ES-I3 (cell line): ENCODE data around the gene NDST4.

ENCODE experiments used
- H3K36me3 ChIP-seq: 2 replicates; pipeline ENCODE4 v1.6.1; 2013; ENCODE audit warnings: mild to moderate bottlenecking, low read length, control low read depth, moderate library complexity; ENCODE audit not compliant: insufficient read depth
- H3K4me1 ChIP-seq: 2 replicates; pipeline ENCODE4 v1.6.1; 2013; ENCODE audit warnings: mild to moderate bottlenecking, control low read depth, low read length; ENCODE audit not compliant: insufficient read depth
- H3K9ac ChIP-seq: 2 replicates; pipeline ENCODE4 v1.6.1; 2013; ENCODE audit warnings: low read depth, mild to moderate bottlenecking, low read length, moderate library complexity
- H3K9me3 ChIP-seq: 2 replicates; pipeline ENCODE4 v1.6.1; 2013; ENCODE audit warnings: mild to moderate bottlenecking, low read length, moderate library complexity; ENCODE audit not compliant: control insufficient read depth, insufficient read depth

Gene NDST4

DNA sequence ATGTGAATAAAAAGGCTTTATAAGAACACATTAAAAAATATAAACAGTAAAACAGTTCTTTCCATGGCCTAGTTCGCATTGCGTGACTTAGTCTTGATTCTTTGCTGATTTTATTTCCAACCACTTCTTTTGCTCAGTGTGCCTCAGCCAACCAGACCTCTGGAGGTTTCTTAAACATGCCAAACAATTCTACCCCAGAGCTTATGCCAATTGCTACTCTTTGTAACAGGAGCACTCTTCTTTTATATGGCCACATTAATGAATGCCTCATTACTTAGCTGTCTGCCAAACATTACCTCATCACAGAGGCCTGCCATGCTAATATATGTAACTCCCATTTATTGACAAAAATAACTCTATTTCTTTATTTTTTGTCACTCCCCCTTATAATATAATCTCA lies 202.3 kb downstream of the NDST4 start:
- Histone ChIP-seq H3K9me3 (no peaks in the 10 kb centered on the region), H3K9ac (no peak overlapping the region), H3K36me3 (no peaks in the 10 kb centered on the region), H3K4me1 (no peaks in the 10 kb centered on the region)

DNA sequence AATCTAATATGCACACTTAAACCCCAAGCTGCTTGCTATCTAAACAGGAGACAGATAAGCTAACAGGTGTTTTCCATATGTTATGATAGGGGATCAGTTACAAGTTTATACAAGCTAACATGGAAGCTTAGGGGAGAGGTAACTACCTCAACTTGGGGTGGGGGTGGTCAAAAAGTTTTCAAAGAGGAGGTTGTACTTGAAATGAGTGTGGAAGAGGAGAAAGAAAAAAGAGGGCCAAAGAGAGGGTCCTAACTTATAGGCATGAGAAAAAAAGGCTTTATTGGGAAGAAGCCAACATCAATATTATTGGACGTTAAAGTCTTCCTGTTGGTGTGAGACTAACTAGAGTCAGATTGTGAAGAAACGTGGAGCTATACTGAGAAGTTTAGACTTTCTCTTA lies 205.9 kb downstream of the NDST4 start:
- Histone ChIP-seq H3K9ac (no peak overlapping the region), H3K4me1 (no peaks in the 10 kb centered on the region), H3K9me3 (no peaks in the 10 kb centered on the region), H3K36me3 (no peaks in the 10 kb centered on the region)

DNA sequence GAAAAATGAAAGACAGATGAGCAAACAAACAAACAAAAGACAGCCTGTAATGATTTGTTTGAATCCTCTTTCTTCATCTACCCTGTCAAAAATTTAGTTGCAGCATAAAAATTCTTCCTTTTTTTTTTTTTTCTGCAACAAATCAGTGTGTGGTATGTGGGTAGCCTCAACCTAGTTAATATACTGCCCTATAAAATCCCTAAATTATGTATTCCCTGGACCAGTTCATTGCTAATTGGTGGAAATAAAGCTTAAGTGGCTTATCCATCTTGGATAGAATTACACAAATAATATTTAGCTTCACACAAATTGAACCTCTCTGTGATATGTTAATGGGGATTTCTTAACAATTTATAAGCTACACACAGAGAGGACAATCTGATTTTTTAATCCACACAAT lies 208.4 kb downstream of the NDST4 start:
- H3K9me3 ChIP-seq = 0 out of 2 replicates have a peak, but pooled peaks cover 1% of the 10 kb centered on the region
- no peaks in the 10 kb centered on the region for H3K4me1 ChIP-seq
- no peaks in the 10 kb centered on the region for H3K36me3 ChIP-seq
- no peak overlapping the region for H3K9ac ChIP-seq

DNA sequence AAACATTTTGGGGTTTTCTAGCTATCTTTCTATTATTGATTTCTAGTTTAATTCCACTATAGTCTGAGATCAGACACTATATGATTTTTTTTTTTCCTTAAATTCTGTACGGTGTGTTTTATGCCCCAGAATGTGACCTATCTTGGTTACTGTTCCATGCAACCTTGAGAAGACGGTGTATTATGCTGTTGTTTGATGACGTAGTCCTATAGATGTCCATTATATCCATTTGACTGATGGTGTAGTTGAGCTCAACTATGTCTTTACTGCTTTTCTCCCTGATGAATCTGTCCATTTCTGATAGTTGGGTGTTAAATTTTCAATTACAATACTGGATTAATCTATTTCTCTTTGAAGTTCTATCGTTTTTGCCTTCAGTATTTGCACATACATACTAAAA lies 212.5 kb downstream of the NDST4 start:
- Histone ChIP-seq H3K9me3 (0 out of 2 replicates have a peak, but pooled peaks cover 2% of the 10 kb centered on the region), H3K9ac (no peak overlapping the region), H3K36me3 (no peaks in the 10 kb centered on the region), H3K4me1 (no peaks in the 10 kb centered on the region)

DNA sequence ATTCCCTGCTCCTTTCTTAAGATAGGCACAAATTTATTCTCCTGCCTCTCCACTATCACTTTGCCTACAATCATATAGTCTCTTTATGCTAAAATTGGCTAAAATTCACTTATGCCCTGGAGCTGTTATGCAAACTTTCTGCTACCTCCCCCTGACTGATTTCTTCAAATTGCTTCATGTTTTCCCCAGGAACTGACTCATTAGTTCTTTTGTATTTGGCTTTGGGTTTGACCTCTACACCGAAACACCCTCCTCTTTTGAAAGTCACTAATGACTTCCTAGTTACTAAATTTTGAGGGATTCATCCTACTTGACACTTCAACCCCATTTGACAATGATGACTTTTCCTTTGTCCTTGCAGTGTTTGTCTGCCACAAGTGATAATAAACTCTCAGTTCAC lies 222.6 kb downstream of the NDST4 start:
- Histone ChIP-seq H3K4me1 (peaks cover 16% of the 10 kb centered on the region), H3K9me3 (no peaks in the 10 kb centered on the region; the same call in 1 of the 2 replicates), H3K36me3 (no peaks in the 10 kb centered on the region), H3K9ac (no peak overlapping the region)

DNA sequence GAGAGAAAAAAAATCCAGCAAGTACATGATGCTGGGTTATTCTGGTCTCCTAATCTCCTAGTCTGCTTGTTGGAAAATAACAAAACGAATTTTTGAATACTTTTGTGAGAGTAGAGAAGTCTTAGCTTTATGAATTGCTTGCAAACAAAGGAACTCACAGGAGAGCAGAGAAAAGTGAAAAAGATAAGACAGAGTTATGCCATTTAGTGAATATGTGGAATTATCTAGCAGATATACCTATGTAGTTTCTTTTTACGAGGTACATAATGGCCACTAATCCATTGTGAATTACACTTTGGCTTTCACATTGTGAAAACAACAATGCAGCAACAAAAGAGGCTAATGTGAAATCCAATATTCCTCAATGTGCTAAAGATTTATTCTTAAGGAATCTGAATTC lies 226.7 kb downstream of the NDST4 start:
- Histone ChIP-seq H3K36me3 (no peaks in the 10 kb centered on the region), H3K9me3 (no peaks in the 10 kb centered on the region), H3K4me1 (peaks cover 16% of the 10 kb centered on the region), H3K9ac (no peak overlapping the region)

DNA sequence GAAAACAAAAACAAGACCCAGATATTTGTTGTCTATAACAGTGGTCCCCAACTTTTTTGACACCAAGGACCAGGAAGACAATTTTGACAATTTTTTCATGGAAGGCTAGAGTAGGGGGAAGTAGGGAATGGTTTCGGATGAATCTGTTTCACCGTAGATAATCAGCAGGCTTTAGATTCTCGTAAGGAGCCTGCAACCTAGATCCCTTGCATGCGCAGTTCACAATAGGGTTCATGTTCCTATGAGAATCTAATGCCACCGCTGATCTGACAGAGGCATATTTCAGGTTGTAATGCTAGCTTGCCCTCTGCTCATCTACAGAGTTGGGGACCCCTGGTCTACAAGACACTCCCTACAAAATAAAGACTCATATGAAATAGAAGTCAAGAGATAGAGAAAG lies 229.8 kb downstream of the NDST4 start:
- Histone ChIP-seq H3K9me3 (no peaks in the 10 kb centered on the region), H3K4me1 (peaks cover 2% of the 10 kb centered on the region; the same call in 1 of the 2 replicates), H3K9ac (no peak overlapping the region), H3K36me3 (no peaks in the 10 kb centered on the region)

DNA sequence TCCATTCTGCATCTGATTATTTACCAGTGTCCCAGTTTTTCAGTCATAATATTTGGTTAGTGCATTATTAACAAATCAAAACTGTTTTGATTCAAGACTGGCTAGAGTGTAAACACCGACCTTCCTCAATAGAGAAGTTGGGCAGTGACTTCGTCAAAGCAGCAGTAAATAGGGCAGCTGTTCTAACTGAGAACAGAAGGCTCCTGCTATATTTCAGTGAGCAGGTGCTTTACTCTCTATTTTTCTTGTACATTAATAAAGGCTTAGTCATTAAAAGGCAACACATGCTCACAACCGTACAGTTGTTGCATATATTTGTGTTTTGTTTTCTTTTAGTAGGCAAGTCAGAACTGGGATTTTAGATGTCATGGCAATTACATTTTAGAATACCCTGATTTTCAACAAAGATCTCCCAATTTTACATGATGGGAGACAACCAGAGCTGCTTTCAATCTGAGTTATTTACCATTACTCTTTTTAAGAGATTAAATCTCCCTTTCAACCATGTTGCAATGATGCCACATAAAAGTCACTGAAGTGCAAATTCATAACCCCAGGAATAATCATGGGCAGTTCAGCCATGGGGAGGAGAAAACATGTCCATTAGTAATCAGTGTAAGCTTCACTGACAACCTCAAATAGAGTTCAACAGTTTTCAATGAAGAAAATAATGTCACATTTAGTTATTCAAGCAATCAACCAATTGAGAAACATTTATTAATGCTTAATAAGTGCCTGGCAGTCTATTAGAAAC lies 233.3 kb downstream of the NDST4 start:
- no peaks in the 10 kb centered on the region for H3K9me3 ChIP-seq
- H3K4me1 ChIP-seq = peaks cover 2% of the 10 kb centered on the region; the same call in 1 of the 2 replicates
- H3K9ac ChIP-seq = no peak overlapping the region
- no peaks in the 10 kb centered on the region for H3K36me3 ChIP-seq

DNA sequence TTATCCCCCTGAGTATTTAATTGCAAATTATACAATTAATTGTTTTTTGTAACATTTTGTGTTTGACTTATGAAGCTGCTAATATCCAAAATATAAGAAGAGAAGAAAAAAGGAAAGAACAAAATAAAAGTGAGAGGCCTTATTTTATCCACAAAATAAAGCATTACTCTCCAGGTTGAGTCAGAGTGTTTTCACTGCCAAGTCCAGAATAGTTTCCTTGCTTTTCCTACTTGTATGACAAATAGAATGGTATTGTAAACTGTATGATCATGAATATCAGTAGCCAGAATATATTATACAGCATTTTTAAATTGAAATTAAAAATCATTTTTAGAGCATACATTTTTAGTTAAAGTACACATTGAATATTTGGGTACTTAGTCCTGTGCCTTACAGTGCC lies 237.8 kb downstream of the NDST4 start:
- Histone ChIP-seq H3K9ac (no peak overlapping the region), H3K4me1 (peaks cover 2% of the 10 kb centered on the region; the same call in 1 of the 2 replicates), H3K36me3 (no peaks in the 10 kb centered on the region)

DNA sequence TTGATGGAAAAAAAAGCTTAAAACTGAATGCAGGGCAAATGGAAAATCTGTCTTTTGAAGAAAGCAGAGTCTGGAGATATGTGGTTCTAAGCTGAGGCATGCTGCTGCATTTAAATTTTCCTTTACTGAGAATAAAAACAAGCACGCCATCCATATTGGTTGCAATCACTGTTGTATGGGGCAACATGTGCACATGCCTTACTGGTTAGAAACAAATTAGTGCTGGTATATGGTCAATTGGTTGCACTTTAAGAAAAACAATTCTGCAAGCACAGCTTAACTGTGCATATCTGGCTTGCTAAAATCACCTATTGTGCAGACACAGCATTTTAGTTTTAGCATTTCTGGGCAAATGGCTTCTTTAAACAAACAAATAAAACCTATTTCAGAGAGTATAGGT lies 239.1 kb downstream of the NDST4 start:
- Histone ChIP-seq H3K36me3 (no peaks in the 10 kb centered on the region), H3K4me1 (peaks cover 1% of the 10 kb centered on the region; the same call in 1 of the 2 replicates), H3K9me3 (no peaks in the 10 kb centered on the region), H3K9ac (no peak overlapping the region)

More for the DNA sequence above, 237.8 kb downstream of the NDST4 start:
- no peaks in the 10 kb centered on the region for H3K9me3 ChIP-seq

DNA sequence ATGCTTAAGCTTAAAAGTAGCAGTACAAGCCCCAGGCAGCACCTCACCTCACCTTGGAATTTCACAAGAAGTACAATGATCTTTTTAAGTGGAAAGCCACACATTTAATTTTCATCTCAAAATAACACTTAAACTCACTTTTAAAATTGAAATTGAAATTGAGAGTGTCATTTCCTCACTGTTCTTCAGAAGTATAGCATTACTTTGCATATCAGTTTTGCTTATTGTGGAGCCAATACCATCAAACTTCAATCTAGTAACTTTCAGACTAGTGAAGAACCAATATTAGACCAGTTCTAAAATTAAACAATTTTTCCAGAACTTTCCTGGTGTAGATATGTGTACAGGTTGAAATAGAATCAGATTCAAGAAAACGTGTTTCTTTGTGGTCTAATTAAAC lies 242.4 kb downstream of the NDST4 start:
- Histone ChIP-seq H3K36me3 (no peaks in the 10 kb centered on the region), H3K9me3 (no peaks in the 10 kb centered on the region), H3K9ac (no peak overlapping the region), H3K4me1 (peaks cover 3% of the 10 kb centered on the region; the same call in 1 of the 2 replicates)

DNA sequence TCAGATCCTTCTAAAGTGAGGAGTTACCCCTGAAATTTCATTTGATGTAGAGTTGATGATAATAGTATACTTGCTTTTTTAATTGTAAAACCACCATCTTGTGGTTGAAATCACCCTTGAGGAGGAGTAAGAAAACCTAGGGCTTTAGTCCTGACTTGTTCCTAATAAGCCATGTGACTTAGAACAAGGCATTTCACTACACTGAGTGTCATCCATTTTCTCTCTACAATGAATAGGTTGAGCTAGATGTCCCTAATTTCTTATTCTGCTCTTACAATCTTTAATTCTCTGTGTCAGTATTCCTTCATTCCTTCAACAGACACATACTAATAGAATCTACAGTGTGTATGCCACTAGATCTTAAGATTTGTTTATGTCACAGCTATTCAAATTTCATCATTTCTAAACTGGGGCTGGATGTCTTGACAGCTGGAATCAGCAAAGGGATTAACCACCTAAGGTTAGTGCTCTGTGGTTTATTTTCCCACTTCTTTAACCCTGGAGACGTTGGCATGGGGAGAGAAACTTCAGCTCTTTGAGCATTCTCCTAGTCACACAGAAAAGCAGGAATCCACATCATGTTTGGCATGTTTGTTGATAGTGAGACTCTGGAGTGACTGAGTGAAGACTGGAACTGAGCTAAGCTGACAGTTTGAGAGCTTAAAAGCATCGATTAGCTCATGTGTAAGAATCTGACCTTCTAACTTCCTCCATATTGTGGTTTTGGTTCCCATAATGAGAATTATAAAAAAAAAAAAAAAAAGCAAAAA lies 246.3 kb downstream of the NDST4 start:
- Histone ChIP-seq H3K36me3 (no peaks in the 10 kb centered on the region), H3K4me1 (peaks cover 3% of the 10 kb centered on the region; the same call in 1 of the 2 replicates), H3K9me3 (no peaks in the 10 kb centered on the region), H3K9ac (no peak overlapping the region)

DNA sequence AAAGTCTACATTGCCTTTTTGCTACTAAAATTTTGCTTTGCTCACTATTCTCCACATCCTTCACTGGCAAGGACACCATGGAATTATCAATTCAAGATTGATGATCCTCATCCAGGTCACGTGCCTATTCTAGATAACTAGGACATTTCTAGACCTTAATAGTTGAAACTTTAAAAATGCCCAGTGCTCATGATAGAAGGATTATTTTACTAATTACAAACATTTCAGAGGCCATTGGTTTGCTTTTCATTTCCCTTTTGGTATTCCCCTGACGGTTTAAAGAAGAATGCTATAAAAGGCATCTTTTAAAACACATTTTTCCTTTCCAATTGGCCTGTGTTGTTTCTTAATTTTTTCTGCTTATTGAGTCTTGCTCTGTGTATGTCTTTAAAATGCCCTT lies 249.4 kb downstream of the NDST4 start:
- Histone ChIP-seq H3K9ac (no peak overlapping the region), H3K36me3 (no peaks in the 10 kb centered on the region), H3K4me1 (peaks cover 3% of the 10 kb centered on the region; the same call in 1 of the 2 replicates), H3K9me3 (no peaks in the 10 kb centered on the region)

DNA sequence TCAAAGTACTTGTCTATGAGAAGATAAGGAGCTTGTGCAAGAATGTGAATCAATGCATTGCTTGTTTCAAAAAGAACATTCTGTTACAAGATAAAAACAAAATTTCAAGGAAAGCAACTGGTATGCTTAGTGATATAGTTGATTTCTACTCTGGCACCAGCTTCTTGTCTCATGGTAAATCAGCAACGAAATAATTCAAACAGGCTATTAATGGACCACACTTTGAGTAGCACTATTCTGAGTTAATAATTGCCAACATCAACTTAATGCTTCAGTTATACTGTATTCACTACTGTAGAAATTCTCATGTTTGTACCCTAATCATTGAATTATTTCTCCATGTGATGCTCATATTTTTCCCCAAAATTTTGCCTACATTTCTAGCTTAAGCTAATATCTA lies 252.6 kb downstream of the NDST4 start:
- Histone ChIP-seq H3K9me3 (no peaks in the 10 kb centered on the region), H3K9ac (no peak overlapping the region), H3K36me3 (no peaks in the 10 kb centered on the region), H3K4me1 (no peaks in the 10 kb centered on the region)

DNA sequence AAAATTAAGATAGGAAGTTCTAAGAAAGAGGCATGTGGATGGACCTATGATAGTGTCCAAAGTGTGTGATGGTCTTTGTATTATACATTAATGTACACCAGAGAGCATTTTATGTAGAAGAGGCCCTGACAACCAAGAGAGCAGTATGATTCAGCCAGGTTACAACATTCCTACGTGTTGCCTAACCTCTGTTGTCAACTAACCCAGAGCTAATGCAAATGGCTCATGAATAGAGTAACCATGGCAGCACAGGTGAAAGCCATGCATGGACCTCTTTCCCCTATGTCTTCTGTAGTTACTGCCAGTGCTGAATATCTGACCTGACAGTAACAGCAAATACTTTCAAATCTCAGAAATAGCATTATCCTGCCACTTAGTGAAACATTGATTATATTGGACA lies 255.6 kb downstream of the NDST4 start:
- Histone ChIP-seq H3K9me3 (peaks cover 3% of the 10 kb centered on the region; the same call in 1 of the 2 replicates), H3K4me1 (no peaks in the 10 kb centered on the region), H3K36me3 (no peaks in the 10 kb centered on the region), H3K9ac (no peak overlapping the region)
